NCI-H82 (cell line): ENCODE data around the gene CCDC201.
"Not testable (repeated sequence)": the region's sequence is repeated elsewhere in the genome, so short reads cannot be mapped to it uniquely, and the experiment has no call there.

Experiments used
- DNase-seq: peaks from one replicate; lab custom pipeline; 2025; lab: John Stamatoyannopoulos, UW

CCDC201 gene

DNA sequence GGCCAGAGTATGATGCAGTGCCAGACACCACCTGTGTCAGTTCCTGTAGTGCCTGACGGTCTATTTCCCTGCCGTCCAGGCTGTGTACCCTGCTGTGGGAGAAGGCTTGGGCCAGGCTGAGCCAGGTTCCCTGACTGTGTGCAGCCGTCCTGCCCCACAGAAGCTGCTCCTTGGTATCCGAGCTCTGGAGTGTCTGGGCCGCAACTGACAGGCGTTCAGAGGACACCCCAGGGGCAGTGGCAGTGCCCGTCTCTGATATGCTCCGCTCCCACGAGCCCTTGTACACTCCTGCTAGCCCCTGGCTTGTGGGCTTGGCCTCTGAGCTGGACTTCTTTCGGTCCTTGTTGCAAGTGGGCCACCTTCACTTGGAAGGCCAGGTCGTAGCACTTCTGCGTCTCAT lies 55.0 kb downstream of the CCDC201 start:
- DNase-seq, result not testable (repeated sequence)

DNA sequence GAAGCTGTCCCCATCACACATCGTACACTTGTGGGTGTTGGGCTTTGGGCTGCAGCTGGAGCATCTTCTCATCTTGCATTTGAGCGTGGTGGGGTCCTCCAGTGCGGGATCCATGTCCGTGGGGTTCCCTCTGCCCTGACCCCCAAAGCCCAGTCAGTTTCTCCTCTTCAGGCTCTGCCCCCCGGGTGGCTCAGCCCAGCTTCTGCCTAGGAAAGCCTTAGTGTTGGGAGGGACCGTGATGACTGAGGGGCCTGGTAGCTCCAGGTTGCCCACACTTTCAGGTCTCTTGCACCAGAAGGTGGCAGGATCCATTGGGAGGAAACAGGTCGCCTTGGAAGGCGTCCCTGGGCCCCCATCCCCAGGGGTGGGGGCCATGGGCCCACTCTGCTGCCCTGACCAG lies 55.9 kb downstream of the CCDC201 start:
- DNase-seq, result not testable (repeated sequence)

- not testable (repeated sequence) for DNase-seq
Observed at GRCh38 chr7:45814216-45815118, 58.4 kb downstream of the CCDC201 start.

GRCh38 chr7:45813771-45814170 lies 59.1 kb downstream of the CCDC201 start:
- DNase-seq, result not testable (repeated sequence)

- no peak for DNase-seq
Observed at GRCh38 chr7:45812946-45813345, 59.9 kb downstream of the CCDC201 start.

DNA sequence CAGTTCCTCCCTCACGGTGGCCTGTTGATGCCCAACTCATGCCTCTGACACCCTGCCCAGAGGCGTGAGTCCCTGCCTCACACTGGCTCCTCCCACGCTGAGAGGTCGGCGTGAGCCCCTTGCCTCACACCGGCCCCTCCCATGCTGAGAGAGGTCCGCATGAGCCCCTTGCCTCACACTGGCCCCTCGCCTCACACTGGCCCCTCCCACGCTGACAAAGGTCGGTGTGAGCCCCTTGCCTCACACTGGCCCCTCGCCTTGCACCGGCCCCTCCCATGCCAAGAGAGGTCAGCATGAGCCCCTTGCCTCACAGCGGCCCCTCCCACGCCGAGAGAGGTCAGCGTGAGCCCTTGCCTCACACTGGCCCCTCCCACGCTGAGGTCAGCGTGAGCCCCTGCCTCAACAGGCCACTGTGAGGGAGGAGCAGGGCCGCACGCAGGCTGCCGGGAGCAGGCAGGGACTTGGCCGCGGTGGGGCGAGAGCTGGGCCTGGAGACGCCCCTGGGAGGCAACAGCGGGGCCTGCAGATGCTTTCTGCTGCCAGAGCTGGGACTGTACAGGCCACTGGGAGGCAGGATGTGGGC lies 61.1 kb downstream of the CCDC201 start:
- DNase-seq, result not testable (repeated sequence)

- DNase-seq, result not testable (repeated sequence)
Observed at GRCh38 chr7:45810451-45811005, 62.4 kb downstream of the CCDC201 start.
